ENCODE measurements around the gene MOSPD2. TPM values are rescaled to one million over a fixed set of nuclear protein-coding genes. Genes with fewer than 3 reads are reported as not detected.

Gene MOSPD2
- total RNA-seq, 1 donor = 25.5 TPM

GRCh38 chrX:14899607-14900006 is 26.4 kb downstream of the MOSPD2 start:
- TF ChIP-seq CTCF (IDR thresholded peaks at IDR 0.05; ENCODE audit: insufficient read depth, low read length) = no peak
- no peak overlapping the region for H3K4me3 ChIP-seq (ENCODE audit: low read depth, low read length)
- DNase-seq (ENCODE audit: low read depth) = peak; percentile 51

- H3K4me3 ChIP-seq (ENCODE audit: low read depth, low read length) = no peak overlapping the region
- no peak for TF ChIP-seq CTCF (IDR thresholded peaks at IDR 0.05; ENCODE audit: insufficient read depth, low read length)
- DNase-seq (ENCODE audit: low read depth) = no peak
These were observed 29.3 kb downstream of the MOSPD2 start for GRCh38 chrX:14902537-14902936.

GRCh38 chrX:14903891-14904290 is 30.7 kb downstream of the MOSPD2 start:
- DNase-seq (ENCODE audit: low read depth) = peak; percentile 20

GRCh38 chrX:14913241-14913640 is 40.0 kb downstream of the MOSPD2 start:
- H3K4me3 ChIP-seq (ENCODE audit: low read depth, low read length) = no peak overlapping the region
- peak; percentile 55 for DNase-seq (ENCODE audit: low read depth)
- no peak for TF ChIP-seq CTCF (IDR thresholded peaks at IDR 0.05; ENCODE audit: insufficient read depth, low read length)

More at GRCh38 chrX:14903891-14904290, 30.7 kb downstream of the MOSPD2 start:
- H3K4me3 ChIP-seq (ENCODE audit: low read depth, low read length) = no peak overlapping the region
- no peak for TF ChIP-seq CTCF (IDR thresholded peaks at IDR 0.05; ENCODE audit: insufficient read depth, low read length)

GRCh38 chrX:14915596-14915995 is 42.4 kb downstream of the MOSPD2 start:
- H3K4me3 ChIP-seq (ENCODE audit: low read depth, low read length) = no peak overlapping the region
- DNase-seq (ENCODE audit: low read depth) = no peak
- no peak for TF ChIP-seq CTCF (IDR thresholded peaks at IDR 0.05; ENCODE audit: insufficient read depth, low read length)

GRCh38 chrX:14916017-14916674 is 42.9 kb downstream of the MOSPD2 start:
- peak; percentile 81 for DNase-seq (ENCODE audit: low read depth)
- TF ChIP-seq CTCF (IDR thresholded peaks at IDR 0.05; ENCODE audit: insufficient read depth, low read length) = no peak
- no peak overlapping the region for H3K4me3 ChIP-seq (ENCODE audit: low read depth, low read length)

- no peak for DNase-seq (ENCODE audit: low read depth)
- no peak for TF ChIP-seq CTCF (IDR thresholded peaks at IDR 0.05; ENCODE audit: insufficient read depth, low read length)
- no peak overlapping the region for H3K4me3 ChIP-seq (ENCODE audit: low read depth, low read length)
These were observed 46.2 kb downstream of the MOSPD2 start for GRCh38 chrX:14919407-14919806.
